GM18858 (cell line): ENCODE results near the gene SPIB.
"Not testable (repeated sequence)": the region's sequence is repeated elsewhere in the genome, so short reads cannot be mapped to it uniquely, and the experiment has no call there.

Source experiments
- ATAC-seq: cut with Tn5 transposase; IDR thresholded peaks from one replicate; pipeline ENCODE4 v1.9.1; 2021; ENCODE audit not compliant: unreplicated experiment

SPIB gene

GRCh38 chr19:50418176-50419021, at the start of gene SPIB:
Gene SPIB (plus strand): TSS chr19:50418938. CDS start chr19:50418963, 25 bp downstream.
- no peak for ATAC-seq

DNA sequence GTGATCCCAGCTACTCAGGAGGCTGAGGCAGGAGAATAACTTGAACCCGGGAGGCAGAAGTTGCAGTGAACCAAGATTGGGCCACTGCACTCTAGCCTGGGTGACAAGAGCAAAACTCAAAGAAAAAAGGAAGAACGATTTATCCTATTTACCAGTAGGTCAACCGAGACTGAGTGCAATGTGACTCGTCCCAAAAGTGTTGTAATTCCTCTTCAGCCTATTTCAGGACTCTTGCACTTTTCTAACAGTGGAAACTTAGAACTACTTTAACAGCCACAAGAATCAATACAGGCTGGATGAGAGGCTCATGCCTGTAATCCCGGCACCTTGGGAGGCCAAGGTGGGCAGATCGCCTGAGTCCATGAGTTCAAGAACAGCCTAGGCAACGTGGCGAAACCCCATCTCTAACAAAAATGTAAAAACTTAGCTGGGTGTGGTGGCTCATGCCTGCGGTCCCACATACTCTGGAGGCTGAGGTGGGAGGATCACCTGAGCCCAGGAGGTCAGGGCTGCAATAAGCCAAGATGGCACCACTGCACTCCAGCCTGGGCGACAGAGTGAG, 46.7 kb upstream of the SPIB start:
- no peak for ATAC-seq

- peak; percentile 75 for ATAC-seq
Measured at GRCh38 chr19:50376166-50377050, 42.3 kb upstream of the SPIB start, which contains the start of gene NR1H2. Gene NR1H2 (plus strand): TSS chr19:50376457. CDS start chr19:50377606, 1,149 bp downstream.

- no peak for ATAC-seq
Measured at GRCh38 chr19:50377051-50377461, 41.7 kb upstream of the SPIB start.

- no peak for ATAC-seq
Measured at GRCh38 chr19:50377517-50377916, 41.2 kb upstream of the SPIB start.

DNA sequence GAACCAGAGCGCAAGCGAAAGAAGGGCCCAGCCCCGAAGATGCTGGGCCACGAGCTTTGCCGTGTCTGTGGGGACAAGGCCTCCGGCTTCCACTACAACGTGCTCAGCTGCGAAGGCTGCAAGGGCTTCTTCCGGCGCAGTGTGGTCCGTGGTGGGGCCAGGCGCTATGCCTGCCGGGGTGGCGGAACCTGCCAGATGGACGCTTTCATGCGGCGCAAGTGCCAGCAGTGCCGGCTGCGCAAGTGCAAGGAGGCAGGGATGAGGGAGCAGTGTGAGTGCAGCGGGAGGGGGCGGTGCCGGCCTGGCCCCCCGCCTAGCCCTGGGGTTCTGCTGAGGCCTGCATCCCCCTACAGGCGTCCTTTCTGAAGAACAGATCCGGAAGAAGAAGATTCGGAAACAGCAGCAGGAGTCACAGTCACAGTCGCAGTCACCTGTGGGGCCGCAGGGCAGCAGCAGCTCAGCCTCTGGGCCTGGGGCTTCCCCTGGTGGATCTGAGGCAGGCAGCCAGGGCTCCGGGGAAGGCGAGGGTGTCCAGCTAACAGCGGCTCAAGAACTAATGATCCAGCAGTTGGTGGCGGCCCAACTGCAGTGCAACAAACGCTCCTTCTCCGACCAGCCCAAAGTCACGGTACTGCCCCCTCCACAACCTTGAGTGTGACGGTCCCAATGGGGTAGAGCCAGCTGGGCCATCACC, 40.4 kb upstream of the SPIB start:
- no peak for ATAC-seq

GRCh38 chr19:50378863-50379236, 39.9 kb upstream of the SPIB start:
- no peak for ATAC-seq

DNA sequence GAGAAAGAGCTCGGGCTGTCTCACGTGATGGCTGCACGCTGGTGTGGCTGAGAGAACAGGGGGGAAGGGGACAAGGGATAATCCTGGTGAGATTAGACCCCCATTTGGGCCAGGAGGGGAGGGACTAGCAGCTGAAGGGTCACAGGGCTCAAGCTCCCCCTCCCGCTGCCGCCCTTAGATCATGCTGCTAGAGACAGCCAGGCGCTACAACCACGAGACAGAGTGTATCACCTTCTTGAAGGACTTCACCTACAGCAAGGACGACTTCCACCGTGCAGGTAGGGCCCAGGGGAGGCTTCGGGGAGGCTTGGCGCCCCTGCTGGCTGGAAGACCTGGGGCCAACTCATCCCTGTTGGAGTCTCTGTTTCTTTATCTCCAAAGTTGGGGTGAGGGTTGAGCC, 39.1 kb upstream of the SPIB start:
- ATAC-seq, result no peak

DNA sequence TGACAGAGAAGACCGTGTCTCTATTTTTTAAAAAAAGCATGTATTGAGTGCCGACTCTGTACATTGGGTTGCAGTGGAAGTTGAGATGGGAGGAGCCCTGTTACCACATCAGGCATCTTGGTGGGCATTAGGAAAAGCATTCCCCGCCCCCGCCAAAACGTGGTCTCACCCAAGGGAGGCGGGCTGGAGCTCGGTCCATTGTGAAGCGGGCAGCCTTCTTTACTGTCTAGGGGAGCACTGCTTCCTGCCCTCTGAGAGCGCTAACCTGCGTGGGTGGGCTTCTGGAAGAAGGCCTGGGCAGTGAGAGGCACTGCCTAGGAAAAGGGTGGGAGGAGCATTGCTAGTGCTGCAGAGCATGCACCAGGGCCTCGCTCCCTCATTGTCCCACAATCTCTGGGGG, 38.6 kb upstream of the SPIB start:
- no peak for ATAC-seq

- ATAC-seq, result no peak
Measured at GRCh38 chr19:50380751-50381151, 38.0 kb upstream of the SPIB start.

- ATAC-seq, result no peak
Measured at GRCh38 chr19:50381881-50382729, 36.6 kb upstream of the SPIB start.

DNA sequence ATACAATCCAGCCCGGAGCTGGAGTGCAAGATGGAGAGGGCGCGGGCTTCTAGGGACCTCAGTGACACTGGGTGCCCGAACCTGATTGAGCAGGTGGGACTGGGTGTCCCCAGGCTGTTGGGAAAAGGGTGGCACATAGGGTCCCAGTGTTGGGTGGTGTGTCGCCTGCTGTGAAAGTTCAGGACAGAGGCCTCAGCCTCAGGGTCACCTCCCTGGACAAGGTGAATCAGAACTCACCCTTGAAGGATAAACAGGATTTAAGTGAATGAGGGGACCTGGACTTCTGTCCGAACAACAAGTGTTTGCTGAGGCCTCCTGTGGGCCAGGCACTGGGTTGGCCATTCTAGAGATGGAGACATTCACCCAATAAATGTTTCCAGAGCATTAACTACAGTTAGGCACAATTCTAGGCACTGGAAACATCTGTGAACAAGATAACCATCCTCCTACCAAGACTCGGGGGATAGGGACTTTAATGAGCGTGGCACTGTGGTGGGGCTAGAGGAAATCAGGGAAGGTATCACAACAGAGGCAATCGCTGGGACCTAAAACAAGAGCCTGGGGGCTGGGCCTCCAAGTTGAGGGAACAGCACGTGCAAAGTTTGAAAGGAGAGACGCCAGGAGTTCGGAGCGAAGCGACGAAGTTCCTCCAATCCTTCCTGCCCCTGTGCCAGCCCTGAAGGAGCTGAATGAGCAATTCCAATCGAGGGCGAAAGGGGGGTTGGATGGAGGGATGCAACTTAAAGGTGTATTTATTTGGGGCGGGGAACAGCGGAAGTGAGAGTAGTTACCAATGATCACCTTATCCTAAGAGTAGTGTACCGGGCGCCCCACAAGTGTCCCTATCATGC, 35.5 kb upstream of the SPIB start:
- ATAC-seq, result no peak

GRCh38 chr19:50383852-50384684, 34.7 kb upstream of the SPIB start, which contains the start of gene POLD1:
Gene POLD1 (plus strand): TSS chr19:50384347. CDS start chr19:50398852, 14,505 bp downstream.
- ATAC-seq, result peak; percentile 69

DNA sequence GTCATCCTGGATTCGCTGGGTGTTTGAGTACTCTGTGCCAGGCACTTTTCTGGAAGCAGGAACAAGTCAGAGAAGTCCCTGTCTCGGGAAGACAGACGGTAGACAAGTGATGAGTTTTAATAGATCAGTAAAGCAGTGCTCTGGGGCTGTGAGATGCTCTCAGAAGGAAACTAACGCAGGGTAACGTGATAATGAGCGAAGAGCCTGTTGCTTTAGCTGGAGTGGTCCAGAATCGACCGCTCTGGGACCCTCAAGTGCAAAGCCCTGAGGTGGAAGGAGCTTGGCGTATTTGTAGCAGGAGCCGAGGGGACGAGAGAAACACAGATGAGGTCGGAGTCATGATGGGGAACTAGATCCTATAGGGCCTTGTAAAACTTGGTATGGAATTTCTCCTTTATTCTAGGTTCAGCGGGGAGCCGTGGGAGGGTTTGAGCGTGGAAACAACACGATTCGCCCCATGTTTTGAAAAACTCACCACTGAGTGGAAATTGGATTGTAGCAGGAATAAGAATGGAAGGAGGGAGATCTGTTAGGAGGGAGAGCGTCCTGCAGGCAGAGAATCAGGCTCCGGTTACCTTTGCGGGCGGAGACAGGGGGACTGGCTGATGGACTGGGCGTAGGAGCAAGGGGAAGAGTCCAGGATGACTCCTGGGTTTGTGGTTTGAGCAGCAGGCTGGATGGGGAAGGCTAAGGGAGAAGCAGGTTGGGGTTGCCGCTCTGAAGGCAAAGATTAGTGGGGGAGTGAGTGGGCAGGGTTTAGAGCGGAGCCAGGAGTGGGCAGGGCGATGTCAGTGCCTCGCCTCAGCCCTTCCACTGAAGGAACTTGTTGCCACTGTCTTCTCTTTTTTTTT, 33.8 kb upstream of the SPIB start:
- no peak for ATAC-seq

- ATAC-seq, result no peak
Measured at GRCh38 chr19:50387176-50387867, 31.4 kb upstream of the SPIB start.

DNA sequence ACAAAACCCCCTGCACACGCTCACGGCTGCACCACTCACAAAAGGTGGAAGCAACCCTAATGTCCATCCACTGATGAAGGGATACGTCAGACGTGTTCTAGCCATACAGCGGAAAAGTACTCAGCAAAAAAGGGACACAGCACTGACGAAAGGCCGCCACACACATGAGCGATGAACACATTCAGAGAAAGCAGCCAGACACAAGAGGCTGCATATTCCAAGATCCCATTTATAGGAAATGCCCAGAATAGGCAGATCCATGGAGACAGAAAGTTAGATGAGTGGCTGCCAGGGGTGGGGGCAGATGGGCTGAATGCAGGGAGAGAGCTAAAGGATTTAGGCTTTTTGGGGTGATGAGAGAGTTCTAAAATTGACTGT, 30.9 kb upstream of the SPIB start:
- no peak for ATAC-seq

GRCh38 chr19:50390295-50390694, 28.4 kb upstream of the SPIB start:
- ATAC-seq, result not testable (repeated sequence)
